BLaER1 treated with 17β-estradiol and CSF1 and Interleukin-3, amounts not matched to agents 10 nM and 100 nM (cell line): ENCODE results near the gene RASSF3.

Experiments
- H3K27ac ChIP-seq, 11 experiments: shearing (Covaris generic); formaldehyde crosslinking; 2 replicates each; pipeline ENCODE4 v1.8.1; 2022
- H3K27me3 ChIP-seq, 11 experiments: shearing (Covaris generic); formaldehyde crosslinking; 2 replicates each; pipeline ENCODE4 v1.8.1; 2022
- H3K36me3 ChIP-seq, 11 experiments: shearing (Covaris generic); formaldehyde crosslinking; 2 replicates each; pipeline ENCODE4 v1.8.1; 2022
- H3K4me1 ChIP-seq, 10 experiments: shearing (Covaris generic); formaldehyde crosslinking; 2 replicates each; pipeline ENCODE4 v1.8.1; 2022
- H3K4me2 ChIP-seq, 11 experiments: shearing (Covaris generic); formaldehyde crosslinking; 2 replicates each; pipeline ENCODE4 v1.8.1; 2022
- H3K4me3 ChIP-seq, 10 experiments: shearing (Covaris generic); formaldehyde crosslinking; 2 replicates each; pipeline ENCODE4 v1.8.1; 2022
- H3K9ac ChIP-seq, 11 experiments: shearing (Covaris generic); formaldehyde crosslinking; 2 replicates each; pipeline ENCODE4 v1.8.1; 2022
- H3K9me3 ChIP-seq, 11 experiments: shearing (Covaris generic); formaldehyde crosslinking; replicated peaks in 1 of 11; 2 replicates each; pipeline ENCODE4 v1.8.1; 2022
- H4K20me1 ChIP-seq, 11 experiments: shearing (Covaris generic); formaldehyde crosslinking; 2 replicates each; pipeline ENCODE4 v1.8.1; 2022
- Cebpa-rat ChIP-seq, 11 experiments: shearing (Covaris generic); IDR thresholded peaks; 2 replicates each; pipeline ENCODE4 v1.8.1; 2022

Gene RASSF3

GRCh38 chr12:64660237-64661018, 50.1 kb downstream of the RASSF3 start:
- H3K9ac ChIP-seq: 0 out of 22 replicates have a peak overlapping the region, but pooled peaks of 1 of the 11 experiments have one; percentile 28
- H3K27me3 ChIP-seq: no peaks in the 10 kb centered on the region
- peaks cover 23 to 55% (median 30%) of the 10 kb centered on the region in 11 experiments; a peak in 20 of 22 replicates for H3K36me3 ChIP-seq
- H4K20me1 ChIP-seq: peaks cover 0 to 100% (median 100%) of the 10 kb centered on the region in 11 experiments; a peak in 21 of 22 replicates
- H3K4me2 ChIP-seq: peak overlapping the region in 4 of 11 experiments; percentile 4 to 64 (median 30); a peak in 6 of 22 replicates
- peaks cover 28 to 98% (median 55%) of the 10 kb centered on the region in 10 experiments for H3K4me1 ChIP-seq
- peaks cover 0 to 11% (median 0%) of the 10 kb centered on the region in 11 experiments; a peak in 1 of 22 replicates for H3K9me3 ChIP-seq
- peak overlapping the region in 3 of 11 experiments; percentile 7 to 38 (median 10); a peak in 3 of 22 replicates for H3K27ac ChIP-seq
- TF ChIP-seq Cebpa-rat (IDR thresholded peaks at IDR 0.05): no peak
- no peak overlapping the region for H3K4me3 ChIP-seq

DNA sequence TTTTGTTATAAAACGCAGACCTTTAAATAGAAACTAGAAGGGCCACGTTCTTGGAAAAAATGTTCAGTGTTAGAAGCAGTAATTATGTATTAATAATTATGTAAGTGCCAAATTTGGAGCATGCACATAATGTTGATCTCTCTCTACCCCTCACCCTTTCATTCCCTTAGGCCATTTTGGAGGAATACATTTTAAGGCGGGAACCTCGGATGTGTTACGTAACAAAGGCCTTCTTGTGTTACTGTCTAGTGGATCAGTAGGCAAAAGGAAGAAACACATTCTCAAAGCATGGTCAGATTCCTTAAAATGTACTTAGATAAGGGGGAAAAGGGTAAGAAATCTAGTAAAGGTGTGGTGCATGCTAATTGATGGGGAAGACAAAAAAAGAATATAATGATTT, 52.7 kb downstream of the RASSF3 start:
- peaks cover 0 to 100% (median 100%) of the 10 kb centered on the region in 11 experiments; a peak in 21 of 22 replicates for H4K20me1 ChIP-seq
- no peaks in the 10 kb centered on the region for H3K27me3 ChIP-seq
- H3K4me2 ChIP-seq: peak overlapping the region in 3 of 11 experiments; percentile 11 to 48 (median 33); a peak in 2 of 22 replicates
- TF ChIP-seq Cebpa-rat (IDR thresholded peaks at IDR 0.05): peak in 1 of 11 experiments; percentile 18; a peak in 1 of 22 replicates
- peaks cover 0 to 6% (median 0%) of the 10 kb centered on the region in 11 experiments; a peak in 1 of 22 replicates for H3K9me3 ChIP-seq
- H3K4me3 ChIP-seq: no peak overlapping the region
- H3K27ac ChIP-seq: no peak overlapping the region
- no peak overlapping the region for H3K9ac ChIP-seq
- H3K4me1 ChIP-seq: peaks cover 47 to 100% (median 64%) of the 10 kb centered on the region in 10 experiments
- peaks cover 6 to 41% (median 15%) of the 10 kb centered on the region in 11 experiments; a peak in 17 of 22 replicates for H3K36me3 ChIP-seq

DNA sequence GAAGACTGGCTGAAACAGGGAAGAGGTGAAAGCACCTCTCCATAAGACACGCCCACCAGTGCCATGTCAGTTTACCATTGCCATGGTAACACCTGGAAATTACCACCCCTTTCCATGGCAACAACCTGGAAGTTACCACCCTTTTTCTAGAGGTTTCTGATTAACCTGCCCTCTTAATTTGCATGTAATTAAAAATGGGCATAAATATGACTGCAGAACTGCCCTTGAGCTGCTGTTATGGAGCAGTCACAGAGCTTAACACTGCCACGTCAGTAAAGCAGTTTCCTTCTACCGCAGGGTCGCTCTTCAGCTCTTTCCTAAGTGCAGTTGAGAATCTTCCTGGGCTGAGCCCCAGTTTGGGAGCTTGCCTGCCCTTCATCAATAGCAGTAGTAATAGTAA, 55.2 kb downstream of the RASSF3 start:
- Histone ChIP-seq H3K9me3 (no peaks in the 10 kb centered on the region), H3K36me3 (peaks cover 0 to 27% (median 6%) of the 10 kb centered on the region in 11 experiments; a peak in 9 of 22 replicates), H4K20me1 (peaks cover 10 to 100% (median 100%) of the 10 kb centered on the region in 11 experiments; a peak in 21 of 22 replicates), H3K27me3 (no peaks in the 10 kb centered on the region), H3K4me2 (peak overlapping the region; percentile 89 to 98 (median 94)), H3K4me1 (peaks cover 58 to 100% (median 76%) of the 10 kb centered on the region in 10 experiments), H3K9ac (peak overlapping the region in 6 of 11 experiments; percentile 1 to 62 (median 16); a peak in 8 of 22 replicates), H3K4me3 (peak overlapping the region in 2 of 10 experiments; percentile 5 to 31; a peak in 2 of 20 replicates), H3K27ac (peak overlapping the region in 9 of 11 experiments; percentile 15 to 78 (median 41); a peak in 15 of 22 replicates)
- no peak for TF ChIP-seq Cebpa-rat (IDR thresholded peaks at IDR 0.05)

DNA sequence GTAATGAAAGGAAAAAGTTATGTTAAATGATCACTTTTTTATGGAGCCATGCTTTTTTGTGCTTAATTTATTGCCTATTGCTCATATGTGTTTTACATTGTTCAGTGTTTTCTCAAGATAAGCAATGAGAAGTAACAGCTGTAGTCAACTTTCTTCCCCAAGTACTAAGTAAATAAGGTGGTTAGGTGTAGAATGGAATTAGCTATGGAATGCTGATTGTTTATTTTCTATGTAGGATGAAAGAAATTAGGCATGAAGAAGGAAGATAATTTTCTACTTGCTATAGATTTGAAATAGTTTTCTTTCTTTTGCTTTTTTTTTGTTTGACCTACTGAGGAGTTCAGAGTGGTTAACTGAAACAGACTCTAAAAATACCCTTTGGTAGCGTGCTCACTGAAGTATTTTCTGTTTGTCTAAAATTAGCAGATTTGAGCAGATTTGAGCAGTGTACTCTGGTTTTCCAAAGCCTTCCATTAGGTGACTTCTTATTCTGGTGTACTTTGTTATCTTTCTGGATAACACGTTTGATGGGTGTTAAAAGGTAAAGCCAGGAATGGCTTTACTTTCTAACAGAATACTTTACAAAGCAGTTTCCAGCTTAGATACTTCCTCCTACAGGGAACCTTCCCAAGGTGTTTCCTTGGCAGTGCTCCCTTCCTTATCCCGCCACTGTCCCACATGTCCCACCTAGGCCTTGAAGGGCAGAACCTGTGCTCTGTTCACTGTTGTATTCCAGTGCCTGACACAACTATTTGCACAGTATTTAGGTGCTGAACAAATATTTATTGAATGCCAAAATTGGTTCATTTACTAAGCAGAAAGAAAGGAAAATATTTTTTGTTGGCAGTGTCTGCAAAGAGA, 56.0 kb downstream of the RASSF3 start:
- peaks cover 0 to 24% (median 6%) of the 10 kb centered on the region in 11 experiments; a peak in 9 of 22 replicates for H3K36me3 ChIP-seq
- H3K4me2 ChIP-seq: peak overlapping the region; percentile 89 to 98 (median 94)
- peak overlapping the region in 8 of 11 experiments; percentile 0 to 62 (median 16); a peak in 11 of 22 replicates for H3K9ac ChIP-seq
- H4K20me1 ChIP-seq: peaks cover 18 to 100% (median 100%) of the 10 kb centered on the region in 11 experiments; a peak in 21 of 22 replicates
- H3K27ac ChIP-seq: peak overlapping the region in 9 of 11 experiments; percentile 22 to 78 (median 41); a peak in 16 of 22 replicates
- H3K27me3 ChIP-seq: no peaks in the 10 kb centered on the region
- H3K9me3 ChIP-seq: no peaks in the 10 kb centered on the region
- peaks cover 66 to 100% (median 82%) of the 10 kb centered on the region in 10 experiments for H3K4me1 ChIP-seq
- no peak for TF ChIP-seq Cebpa-rat (IDR thresholded peaks at IDR 0.05)
- H3K4me3 ChIP-seq: peak overlapping the region in 3 of 10 experiments; percentile 6 to 31 (median 28); a peak in 2 of 20 replicates

DNA sequence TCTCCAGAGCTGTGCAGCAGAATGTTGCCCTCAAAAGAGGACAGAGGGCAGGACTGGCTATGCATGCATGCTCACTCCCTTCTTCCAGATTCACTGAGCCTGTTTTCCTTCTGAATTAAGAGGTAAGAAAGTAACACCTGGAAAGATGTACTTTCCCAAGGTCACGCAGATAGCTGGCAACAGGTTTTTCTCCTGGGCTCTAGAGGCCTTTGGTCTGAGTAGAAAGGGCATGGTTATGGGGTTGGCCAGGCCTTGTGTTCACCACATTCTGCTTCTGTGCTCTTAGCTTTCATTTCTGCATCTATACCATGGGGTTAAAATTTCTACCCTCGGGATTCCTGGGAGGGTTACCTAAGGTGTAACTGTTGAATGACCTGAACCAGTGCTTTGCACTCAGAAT, 57.5 kb downstream of the RASSF3 start:
- Histone ChIP-seq H4K20me1 (peaks cover 21 to 100% (median 100%) of the 10 kb centered on the region in 11 experiments; a peak in 21 of 22 replicates), H3K4me1 (peaks cover 81 to 100% (median 93%) of the 10 kb centered on the region in 10 experiments), H3K4me3 (no peak overlapping the region), H3K9me3 (no peaks in the 10 kb centered on the region), H3K9ac (no peak overlapping the region), H3K27me3 (no peaks in the 10 kb centered on the region), H3K36me3 (peaks cover 0 to 30% (median 11%) of the 10 kb centered on the region in 11 experiments; a peak in 10 of 22 replicates), H3K27ac (peak overlapping the region in 6 of 11 experiments; percentile 17 to 81 (median 74); a peak in 8 of 22 replicates), H3K4me2 (peak overlapping the region; percentile 89 to 98 (median 94))
- no peak for TF ChIP-seq Cebpa-rat (IDR thresholded peaks at IDR 0.05)

- Histone ChIP-seq H3K27ac (peak overlapping the region; percentile 2 to 81 (median 71); a peak in 21 of 22 replicates), H4K20me1 (peaks cover 23 to 100% (median 100%) of the 10 kb centered on the region in 11 experiments; a peak in 21 of 22 replicates), H3K9me3 (no peaks in the 10 kb centered on the region), H3K9ac (peak overlapping the region; percentile 10 to 78 (median 68); a peak in 21 of 22 replicates), H3K4me2 (peak overlapping the region; percentile 89 to 98 (median 94)), H3K36me3 (peaks cover 0 to 39% (median 18%) of the 10 kb centered on the region in 11 experiments; a peak in 11 of 22 replicates), H3K27me3 (no peaks in the 10 kb centered on the region), H3K4me1 (peaks cover 97 to 100% (median 100%) of the 10 kb centered on the region in 10 experiments), H3K4me3 (peak overlapping the region; percentile 23 to 60 (median 46); a peak in 19 of 20 replicates)
- no peak for TF ChIP-seq Cebpa-rat (IDR thresholded peaks at IDR 0.05)
Observed at GRCh38 chr12:64669270-64669842, 59.1 kb downstream of the RASSF3 start.

GRCh38 chr12:64670019-64670418, 59.7 kb downstream of the RASSF3 start:
- Histone ChIP-seq H3K4me2 (peak overlapping the region; percentile 89 to 98 (median 94)), H3K27ac (peak overlapping the region in 9 of 11 experiments; percentile 56 to 81 (median 75); a peak in 18 of 22 replicates)
- no peak for TF ChIP-seq Cebpa-rat (IDR thresholded peaks at IDR 0.05)

More at GRCh38 chr12:64670019-64670418, 59.7 kb downstream of the RASSF3 start:
- H3K36me3 ChIP-seq: peaks cover 0 to 40% (median 18%) of the 10 kb centered on the region in 11 experiments; a peak in 11 of 22 replicates
- H3K27me3 ChIP-seq: no peaks in the 10 kb centered on the region
- peak overlapping the region in 9 of 10 experiments; percentile 23 to 60 (median 48); a peak in 12 of 20 replicates for H3K4me3 ChIP-seq
- H3K9me3 ChIP-seq: no peaks in the 10 kb centered on the region
- peaks cover 96 to 99% (median 98%) of the 10 kb centered on the region in 10 experiments for H3K4me1 ChIP-seq
- peak overlapping the region; percentile 10 to 78 (median 68); a peak in 15 of 22 replicates for H3K9ac ChIP-seq
- H4K20me1 ChIP-seq: peaks cover 23 to 99% (median 98%) of the 10 kb centered on the region in 11 experiments; a peak in 21 of 22 replicates
